ENCODE measurements around the gene PLEKHA6. TPM values are rescaled to one million over a fixed set of nuclear protein-coding genes. Genes with fewer than 3 reads are reported as not detected.

The PLEKHA6 gene
- polyA plus RNA-seq, 1 experiment = 4.2 TPM

GRCh38 chr1:204361781-204362180 lies 2.1 kb upstream of the PLEKHA6 start:
- no peaks in the 10 kb centered on the region for H3K27me3 ChIP-seq (ENCODE audit: control insufficient read depth, insufficient read depth, low read length)
- no peak for DNase-seq (ENCODE audit: low read depth)
- H3K36me3 ChIP-seq (ENCODE audit: control insufficient read depth, insufficient read depth, low read length) = no peaks in the 10 kb centered on the region
- no peak for TF ChIP-seq CTCF (IDR thresholded peaks at IDR 0.05; ENCODE audit: insufficient read depth, low read depth, low read length)
- ChIA-PET POLR2A (no interaction called here), CTCF (interaction anchor here (1.0 to 9.5 kb wide), 12 partner anchors 11 to 233 kb away, joined by 3 to 218 read pairs (median 14); partner anchors contain the start of genes GOLT1A and REN)
- H3K4me3 ChIP-seq (ENCODE audit: low read depth, low read length) = no peak overlapping the region

- Histone ChIP-seq H3K36me3 (ENCODE audit: control insufficient read depth, insufficient read depth, low read length) (no peaks in the 10 kb centered on the region), H3K4me3 (ENCODE audit: low read depth, low read length) (no peak overlapping the region), H3K27me3 (ENCODE audit: control insufficient read depth, insufficient read depth, low read length) (no peaks in the 10 kb centered on the region)
- no peak for TF ChIP-seq CTCF (IDR thresholded peaks at IDR 0.05; ENCODE audit: insufficient read depth, low read depth, low read length)
- ChIA-PET CTCF (interaction anchor here (0.9 to 9.5 kb wide), 12 partner anchors 11 to 199 kb away, joined by 3 to 218 read pairs (median 7); partner anchors contain the start of gene GOLT1A), POLR2A (no interaction called here)
- no peak for DNase-seq (ENCODE audit: low read depth)
These were observed 1.6 kb upstream of the PLEKHA6 start for GRCh38 chr1:204361341-204361771.

- TF ChIP-seq CTCF (IDR thresholded peaks at IDR 0.05; ENCODE audit: insufficient read depth, low read depth, low read length) = no peak
- CTCF ChIA-PET = interaction anchor here (0.9 to 9.5 kb wide), 22 partner anchors 10 to 232 kb away, joined by 3 to 218 read pairs (median 4); partner anchors contain the start of gene GOLT1A
- POLR2A ChIA-PET = no interaction called here
These were observed 585 bp upstream of the PLEKHA6 start for GRCh38 chr1:204360314-204360713.

GRCh38 chr1:204359131-204359473 lies 627 bp downstream of the PLEKHA6 start:
- CTCF ChIA-PET = interaction anchor here (0.6 to 9.5 kb wide), 21 partner anchors 8 to 233 kb away, joined by 3 to 218 read pairs (median 4); partner anchors contain the start of gene GOLT1A
- POLR2A ChIA-PET = no interaction called here
- DNase-seq (ENCODE audit: low read depth) = no peak
- H3K36me3 ChIP-seq (ENCODE audit: control insufficient read depth, insufficient read depth, low read length) = no peaks in the 10 kb centered on the region
- no peak for TF ChIP-seq CTCF (IDR thresholded peaks at IDR 0.05; ENCODE audit: insufficient read depth, low read depth, low read length)
- no peak overlapping the region for H3K4me3 ChIP-seq (ENCODE audit: low read depth, low read length)
- H3K27me3 ChIP-seq (ENCODE audit: control insufficient read depth, insufficient read depth, low read length) = no peaks in the 10 kb centered on the region

More at GRCh38 chr1:204360314-204360713, 585 bp upstream of the PLEKHA6 start:
- no peak for DNase-seq (ENCODE audit: low read depth)
- no peaks in the 10 kb centered on the region for H3K36me3 ChIP-seq (ENCODE audit: control insufficient read depth, insufficient read depth, low read length)
- H3K27me3 ChIP-seq (ENCODE audit: control insufficient read depth, insufficient read depth, low read length) = no peaks in the 10 kb centered on the region
- H3K4me3 ChIP-seq (ENCODE audit: low read depth, low read length) = no peak overlapping the region

- ChIA-PET POLR2A (no interaction called here), CTCF (interaction anchor here (0.6 to 9.5 kb wide), 13 partner anchors 10 to 233 kb away, joined by 3 to 218 read pairs (median 5); partner anchors contain the start of gene GOLT1A)
- H3K27me3 ChIP-seq (ENCODE audit: control insufficient read depth, insufficient read depth, low read length) = no peaks in the 10 kb centered on the region
- no peak for DNase-seq (ENCODE audit: low read depth)
- no peaks in the 10 kb centered on the region for H3K36me3 ChIP-seq (ENCODE audit: control insufficient read depth, insufficient read depth, low read length)
- no peak for TF ChIP-seq CTCF (IDR thresholded peaks at IDR 0.05; ENCODE audit: insufficient read depth, low read depth, low read length)
- no peak overlapping the region for H3K4me3 ChIP-seq (ENCODE audit: low read depth, low read length)
These were observed 1.1 kb downstream of the PLEKHA6 start for GRCh38 chr1:204358605-204359004.
